Right lobe of liver (tissue), 4 donors: ENCODE data around the gene MOB3A.

Experiments
- CTCF ChIP-seq, 4 donors: fragments of 200-600 bp in 3 of 4; fragments of 450-650 bp in 1 of 4; IDR thresholded peaks; one replicate each; pipeline versions ENCODE4 v1.5.1 to v1.8.0; 2016 to 2022; ENCODE audit warnings: antibody characterized with exemption in 4 of 4, mild to moderate bottlenecking in 2 of 4
- POLR2A ChIP-seq: fragments of 450-650 bp; IDR thresholded peaks from one replicate; pipeline ENCODE4 v1.6.1; 2017; ENCODE audit warnings: antibody characterized with exemption, mild to moderate bottlenecking
- donor health status: DM: no; HTN: no; CAD: no.
- donor health status: DM: no; HTN: no; CAD: no.
- donor health status: DM: no; HTN: yes; CAD: no.

GRCh38 chr19:2129892-2130770 lies 34.0 kb upstream of the MOB3A start:
- TF ChIP-seq CTCF (IDR thresholded peaks at IDR 0.05) = no peak
- no peak for TF ChIP-seq POLR2A
